ENCODE results near the gene ANKS1B.
"Not testable (repeated sequence)": the region's sequence is repeated elsewhere in the genome, so short reads cannot be mapped to it uniquely, and the experiment has no call there.

ANKS1B gene

DNA sequence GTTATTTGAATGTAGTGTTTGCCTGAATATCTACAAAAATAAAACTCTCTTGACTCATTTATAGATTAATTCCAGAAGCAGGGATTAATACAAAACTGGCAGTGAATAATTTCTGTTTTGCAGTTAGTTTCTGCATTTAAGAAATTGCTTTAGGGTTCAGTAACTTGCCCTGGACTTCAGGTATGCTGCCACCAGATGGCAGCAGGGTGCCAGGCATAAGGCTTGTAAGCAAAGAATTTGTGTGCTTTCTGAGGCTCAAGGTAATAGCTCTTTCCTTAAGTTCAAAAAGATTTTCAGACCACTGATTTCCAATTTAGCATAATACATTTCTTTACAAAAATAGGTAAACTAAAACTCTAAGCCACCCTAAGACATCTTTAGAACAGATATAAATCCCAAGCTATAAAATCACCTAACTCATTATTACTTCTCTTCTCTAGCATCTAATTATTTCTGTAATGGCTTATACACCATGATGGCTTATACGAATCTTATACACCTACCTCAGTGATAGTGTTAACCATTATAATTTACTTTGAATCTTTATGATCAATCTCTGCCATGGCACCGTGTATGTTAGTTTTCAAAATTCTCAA is 941.3 kb downstream of the ANKS1B start:
- Histone ChIP-seq H2AFZ (ENCODE audit: low read depth, low read length) (no peak overlapping the region), H3K4me1 (ENCODE audit: insufficient read depth, low read length) (no peaks in the 10 kb centered on the region), H3K4me3 (ENCODE audit: low read length) (no peak overlapping the region), H3K9me3 (ENCODE audit: low read length) (peaks cover 7% of the 10 kb centered on the region), H3K27me3 (ENCODE audit: insufficient read depth, low read length) (no peaks in the 10 kb centered on the region), H3K36me3 (ENCODE audit: insufficient read depth, low read length) (no peaks in the 10 kb centered on the region)

DNA sequence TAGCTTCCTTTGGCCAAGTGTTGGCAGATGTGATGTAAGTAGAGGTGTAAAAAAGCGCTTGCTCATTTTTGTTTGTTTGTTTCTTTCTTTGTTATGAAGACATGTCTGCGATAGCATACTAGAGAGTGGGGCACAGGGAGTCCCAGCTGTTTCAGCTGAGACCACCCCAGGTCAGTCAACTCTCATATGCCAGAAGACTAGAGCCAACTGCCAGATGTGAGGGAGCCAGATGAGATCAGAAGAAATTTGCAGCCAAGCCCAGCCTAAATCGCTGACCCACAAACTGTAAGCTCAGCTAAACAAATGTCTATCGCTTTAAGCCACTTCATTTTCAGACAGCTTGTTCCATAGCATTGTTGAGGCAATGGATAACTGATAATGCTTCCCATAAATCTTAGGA is 942.5 kb downstream of the ANKS1B start:
- Histone ChIP-seq H3K27me3 (ENCODE audit: insufficient read depth, low read length) (no peaks in the 10 kb centered on the region), H3K4me3 (ENCODE audit: low read length) (no peak overlapping the region)

DNA sequence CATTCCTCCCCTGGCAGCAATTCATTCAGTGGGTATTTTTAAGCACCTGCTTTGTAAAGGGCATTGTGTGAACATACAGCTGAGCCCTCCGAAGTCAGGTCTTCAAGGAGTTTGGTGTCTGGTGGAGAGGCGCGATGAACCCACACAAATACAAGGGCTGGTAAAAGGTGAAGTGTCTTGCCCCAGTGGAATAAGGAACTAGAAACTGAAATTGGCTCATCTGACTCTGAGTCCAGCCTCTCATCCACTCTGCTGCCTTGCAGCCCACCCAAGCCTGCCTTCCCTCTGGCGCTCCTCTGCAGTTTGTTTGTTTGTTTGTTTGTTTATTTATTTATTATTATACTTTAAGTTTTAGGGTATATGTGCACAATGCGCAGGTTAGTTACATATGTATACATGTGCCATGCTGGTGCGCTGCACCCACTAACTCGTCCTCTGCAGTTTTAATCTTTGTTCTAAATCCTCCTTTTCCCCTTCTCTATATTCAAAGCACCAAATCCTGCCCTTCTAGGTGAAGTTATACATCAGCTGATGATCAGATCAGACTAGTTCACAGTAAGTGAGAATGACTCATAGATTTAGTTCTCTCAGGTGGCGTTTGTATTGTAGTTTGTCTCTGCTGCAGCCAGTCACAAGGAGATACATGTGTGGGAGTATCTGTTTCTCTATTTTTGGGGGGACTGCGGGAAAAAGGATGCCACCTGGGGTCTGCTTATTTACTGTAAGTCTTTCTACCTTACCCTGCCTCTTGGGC is 945.2 kb downstream of the ANKS1B start:
- Histone ChIP-seq H3K9me3 (ENCODE audit: low read length) (no peaks in the 10 kb centered on the region), H2AFZ (ENCODE audit: low read depth, low read length) (no peak overlapping the region), H3K27me3 (ENCODE audit: insufficient read depth, low read length) (no peaks in the 10 kb centered on the region), H3K4me3 (ENCODE audit: low read length) (no peak overlapping the region), H3K36me3 (ENCODE audit: insufficient read depth, low read length) (no peaks in the 10 kb centered on the region), H3K4me1 (ENCODE audit: insufficient read depth, low read length) (no peaks in the 10 kb centered on the region)

More for the DNA sequence above, 942.5 kb downstream of the ANKS1B start:
- no peaks in the 10 kb centered on the region for H3K36me3 ChIP-seq (ENCODE audit: insufficient read depth, low read length)
- no peaks in the 10 kb centered on the region for H3K4me1 ChIP-seq (ENCODE audit: insufficient read depth, low read length)
- peaks cover 3% of the 10 kb centered on the region for H3K9me3 ChIP-seq (ENCODE audit: low read length)
- H2AFZ ChIP-seq (ENCODE audit: low read depth, low read length): no peak overlapping the region

DNA sequence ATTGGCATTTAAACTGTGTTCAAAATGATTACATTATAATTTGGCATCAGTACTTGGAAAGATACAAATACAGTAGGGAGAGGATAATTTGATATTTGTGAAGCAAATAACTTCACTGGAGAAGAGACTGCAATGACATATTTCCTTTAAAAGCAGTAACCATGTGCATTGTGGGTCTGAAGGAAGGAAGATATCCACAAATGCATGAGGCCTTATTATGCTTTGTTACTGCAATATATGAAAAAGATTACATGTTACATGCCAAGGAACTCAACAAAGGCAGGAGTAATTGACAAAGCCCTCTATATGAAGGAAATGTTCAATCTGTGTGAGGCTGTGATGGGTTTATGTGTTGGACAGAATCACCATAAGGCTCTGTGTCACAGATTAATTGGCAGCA is 948.2 kb downstream of the ANKS1B start:
- H3K4me3 ChIP-seq (ENCODE audit: low read length): no peak overlapping the region
- no peaks in the 10 kb centered on the region for H3K36me3 ChIP-seq (ENCODE audit: insufficient read depth, low read length)
- no peaks in the 10 kb centered on the region for H3K9me3 ChIP-seq (ENCODE audit: low read length)
- no peak overlapping the region for H2AFZ ChIP-seq (ENCODE audit: low read depth, low read length)
- no peaks in the 10 kb centered on the region for H3K4me1 ChIP-seq (ENCODE audit: insufficient read depth, low read length)
- H3K27me3 ChIP-seq (ENCODE audit: insufficient read depth, low read length): no peaks in the 10 kb centered on the region

DNA sequence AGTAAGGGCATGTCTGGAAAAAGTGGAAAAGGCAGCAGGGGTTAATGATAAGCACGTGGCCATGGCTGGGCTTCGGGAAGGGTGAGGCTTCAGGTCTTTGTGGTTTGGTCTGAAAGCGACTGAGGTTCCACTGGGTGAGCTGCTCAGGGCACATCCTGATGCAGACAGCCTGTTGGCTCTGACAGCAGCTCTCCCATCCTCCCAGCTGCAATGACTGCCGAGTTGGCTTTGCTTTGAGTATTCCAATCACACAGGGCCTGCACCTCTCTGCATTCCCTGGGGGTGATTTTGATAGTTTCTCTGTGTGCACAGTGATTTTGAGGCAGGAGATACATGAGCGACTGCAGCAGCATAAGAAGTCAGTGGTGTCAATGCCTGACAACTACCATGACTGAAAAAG is 948.9 kb downstream of the ANKS1B start:
- Histone ChIP-seq H2AFZ (ENCODE audit: low read depth, low read length) (no peak overlapping the region), H3K4me3 (ENCODE audit: low read length) (no peak overlapping the region), H3K4me1 (ENCODE audit: insufficient read depth, low read length) (no peaks in the 10 kb centered on the region), H3K36me3 (ENCODE audit: insufficient read depth, low read length) (no peaks in the 10 kb centered on the region), H3K9me3 (ENCODE audit: low read length) (no peaks in the 10 kb centered on the region), H3K27me3 (ENCODE audit: insufficient read depth, low read length) (no peaks in the 10 kb centered on the region)

DNA sequence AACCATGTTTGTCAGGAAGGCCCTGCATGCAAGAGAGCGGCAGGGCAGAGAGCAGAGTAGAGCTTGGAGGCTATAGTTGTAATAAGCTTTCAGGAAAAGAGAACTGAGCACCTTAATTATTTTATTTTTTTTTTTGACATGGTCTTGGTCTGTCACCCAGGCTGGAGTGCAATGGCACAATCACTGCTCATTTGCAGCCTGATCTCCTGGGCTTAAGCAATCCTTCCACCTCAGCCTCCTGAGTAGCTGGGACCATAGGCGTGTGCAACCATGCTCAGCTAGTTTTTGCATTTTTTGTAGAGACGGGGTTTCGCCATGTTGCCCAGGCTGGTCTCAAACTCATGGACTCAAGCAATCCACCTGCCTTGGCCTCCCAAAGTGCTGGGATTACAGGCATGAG is 950.5 kb downstream of the ANKS1B start:
- not testable (repeated sequence) for H3K36me3 ChIP-seq (ENCODE audit: insufficient read depth, low read length); H3K4me1 ChIP-seq (ENCODE audit: insufficient read depth, low read length); H3K27me3 ChIP-seq (ENCODE audit: insufficient read depth, low read length); H3K9me3 ChIP-seq (ENCODE audit: low read length); H2AFZ ChIP-seq (ENCODE audit: low read depth, low read length); H3K4me3 ChIP-seq (ENCODE audit: low read length)

DNA sequence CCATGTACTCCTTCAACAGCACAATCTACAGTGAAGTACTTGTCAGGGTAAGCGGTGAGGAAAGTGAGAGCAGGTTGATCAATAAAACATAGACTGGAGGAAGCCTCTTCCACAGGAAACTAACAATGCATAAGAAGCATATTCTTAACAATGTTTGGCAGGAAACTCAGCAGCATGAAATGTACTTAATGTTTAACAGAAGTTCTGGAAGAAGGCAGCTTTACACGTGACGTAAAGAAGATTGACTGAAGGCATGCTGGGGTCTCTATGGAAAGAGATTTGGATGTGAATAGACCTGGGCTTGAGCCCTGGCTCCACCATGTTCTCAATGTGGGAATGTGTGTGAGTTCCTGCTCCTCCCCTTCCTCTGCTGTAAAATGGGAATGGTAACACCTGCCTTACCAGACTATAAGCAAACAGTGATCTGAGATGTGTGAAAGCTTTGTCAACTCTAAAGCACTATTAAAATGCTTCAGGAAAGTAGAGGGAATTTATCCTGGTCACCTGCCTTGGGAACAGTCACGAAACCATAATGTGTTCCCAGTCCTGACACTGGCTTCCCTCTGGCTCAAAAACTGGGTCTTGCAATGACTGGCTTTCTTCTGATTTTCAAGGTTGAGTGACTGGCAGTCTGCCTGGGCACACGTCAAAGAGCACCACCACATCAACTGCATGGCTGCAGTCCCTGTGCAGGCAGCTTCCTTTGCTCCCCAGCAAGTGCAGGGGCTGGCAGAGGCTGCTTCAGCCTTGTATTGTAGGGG is 955.0 kb downstream of the ANKS1B start:
- no peaks in the 10 kb centered on the region for H3K9me3 ChIP-seq (ENCODE audit: low read length)
- H3K27me3 ChIP-seq (ENCODE audit: insufficient read depth, low read length): no peaks in the 10 kb centered on the region
- H3K36me3 ChIP-seq (ENCODE audit: insufficient read depth, low read length): no peaks in the 10 kb centered on the region
- H3K4me3 ChIP-seq (ENCODE audit: low read length): no peak overlapping the region
- no peak overlapping the region for H2AFZ ChIP-seq (ENCODE audit: low read depth, low read length)
- H3K4me1 ChIP-seq (ENCODE audit: insufficient read depth, low read length): peaks cover 4% of the 10 kb centered on the region

DNA sequence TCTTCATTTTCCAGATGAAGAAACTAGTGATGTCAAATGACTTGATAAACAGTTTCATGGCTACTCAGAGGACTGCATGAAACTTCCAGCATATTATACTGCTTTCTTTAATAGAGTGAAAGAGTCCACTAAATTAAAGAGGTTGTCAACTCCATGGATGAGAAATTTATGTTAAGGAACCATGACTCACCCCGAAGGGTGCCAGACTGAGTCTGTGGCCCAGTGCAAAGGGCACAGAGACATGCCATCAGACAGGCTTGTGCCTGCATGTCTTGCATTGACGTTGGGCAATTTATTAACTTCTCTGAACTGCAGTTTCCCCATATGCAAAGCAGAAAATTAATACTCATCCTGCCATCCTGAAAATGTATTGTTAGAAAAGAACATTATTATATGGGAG is 957.3 kb downstream of the ANKS1B start:
- no peaks in the 10 kb centered on the region for H3K27me3 ChIP-seq (ENCODE audit: insufficient read depth, low read length)
- H2AFZ ChIP-seq (ENCODE audit: low read depth, low read length): no peak overlapping the region
- H3K4me1 ChIP-seq (ENCODE audit: insufficient read depth, low read length): peaks cover 4% of the 10 kb centered on the region
- no peaks in the 10 kb centered on the region for H3K36me3 ChIP-seq (ENCODE audit: insufficient read depth, low read length)
- no peak overlapping the region for H3K4me3 ChIP-seq (ENCODE audit: low read length)
- H3K9me3 ChIP-seq (ENCODE audit: low read length): no peaks in the 10 kb centered on the region

DNA sequence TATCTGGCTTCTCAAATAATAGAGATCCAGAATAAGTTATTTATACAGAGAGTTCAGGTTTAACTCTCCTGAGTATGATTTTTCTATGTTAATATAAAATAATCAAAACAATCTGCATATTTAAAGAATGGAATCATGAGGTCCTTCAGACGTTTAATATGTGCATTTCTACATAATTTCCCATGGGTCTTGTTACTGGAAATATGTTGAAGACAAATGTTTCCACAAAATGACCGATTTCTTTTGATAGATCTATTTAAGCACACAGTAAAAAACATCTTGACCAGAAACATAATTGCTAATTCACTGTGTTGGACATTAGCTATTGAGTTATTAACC is 957.7 kb downstream of the ANKS1B start:
- no peak overlapping the region for H3K4me3 ChIP-seq (ENCODE audit: low read length)
- peaks cover 4% of the 10 kb centered on the region for H3K4me1 ChIP-seq (ENCODE audit: insufficient read depth, low read length)
- H3K36me3 ChIP-seq (ENCODE audit: insufficient read depth, low read length): no peaks in the 10 kb centered on the region
- H3K9me3 ChIP-seq (ENCODE audit: low read length): no peaks in the 10 kb centered on the region
- H2AFZ ChIP-seq (ENCODE audit: low read depth, low read length): no peak overlapping the region
- H3K27me3 ChIP-seq (ENCODE audit: insufficient read depth, low read length): no peaks in the 10 kb centered on the region

DNA sequence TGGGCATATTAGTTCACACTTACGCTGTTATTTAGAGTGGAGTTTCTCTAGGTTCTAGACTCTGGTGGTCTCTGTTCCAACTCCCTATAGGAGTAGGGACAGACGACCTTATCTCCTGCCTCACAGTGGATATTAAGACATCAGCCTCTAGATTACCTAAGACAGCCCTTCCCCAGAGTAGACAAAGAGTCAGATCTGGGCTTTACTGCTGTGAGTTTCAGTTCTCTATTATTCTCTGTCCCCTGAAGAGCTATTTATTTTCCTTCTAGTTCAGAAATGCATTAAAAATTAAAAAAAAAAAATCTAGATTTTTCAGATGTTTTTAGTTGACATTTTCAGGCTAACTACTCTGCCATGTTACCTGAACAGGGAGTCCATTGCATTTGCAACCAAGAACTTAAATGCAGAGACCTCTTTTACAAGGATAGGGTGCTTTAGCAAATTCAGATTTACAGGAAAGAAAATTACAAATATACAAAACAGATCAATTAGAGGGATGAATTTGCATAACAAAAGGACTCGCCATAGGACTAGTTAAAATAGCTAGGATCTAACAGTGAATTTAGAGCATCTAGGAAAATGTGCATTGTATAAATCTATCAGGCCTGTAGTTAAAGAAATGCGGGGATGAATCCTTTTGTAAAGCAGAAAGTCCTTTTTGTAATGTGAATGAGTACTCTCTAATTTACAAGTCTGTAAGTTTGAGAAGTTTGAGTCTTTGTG is 958.2 kb downstream of the ANKS1B start:
- Histone ChIP-seq H3K4me1 (ENCODE audit: insufficient read depth, low read length) (peaks cover 4% of the 10 kb centered on the region), H3K27me3 (ENCODE audit: insufficient read depth, low read length) (no peaks in the 10 kb centered on the region), H3K4me3 (ENCODE audit: low read length) (no peak overlapping the region), H3K36me3 (ENCODE audit: insufficient read depth, low read length) (no peaks in the 10 kb centered on the region), H3K9me3 (ENCODE audit: low read length) (no peaks in the 10 kb centered on the region), H2AFZ (ENCODE audit: low read depth, low read length) (no peak overlapping the region)

DNA sequence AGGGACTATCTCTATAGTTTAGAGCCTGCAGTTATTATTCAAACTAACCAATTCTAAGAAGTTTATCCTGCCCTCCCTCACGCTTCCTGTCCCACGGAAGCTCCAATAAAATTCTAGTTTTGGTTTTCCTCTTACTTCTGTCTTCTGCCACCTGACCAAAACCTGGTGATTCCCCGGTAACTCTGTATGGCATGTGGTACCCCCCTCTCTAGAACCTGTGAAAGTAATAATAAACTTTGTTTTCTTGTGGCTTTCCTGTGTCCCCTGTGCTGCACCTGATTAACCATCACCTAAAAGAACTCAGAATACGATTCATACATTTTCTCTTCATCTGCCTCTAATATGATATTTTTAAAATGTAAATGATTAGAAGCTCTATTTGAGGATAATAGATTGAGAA is 959.9 kb downstream of the ANKS1B start:
- Histone ChIP-seq H3K36me3 (ENCODE audit: insufficient read depth, low read length) (no peaks in the 10 kb centered on the region), H3K4me1 (ENCODE audit: insufficient read depth, low read length) (peaks cover 4% of the 10 kb centered on the region), H3K9me3 (ENCODE audit: low read length) (no peaks in the 10 kb centered on the region), H2AFZ (ENCODE audit: low read depth, low read length) (no peak overlapping the region), H3K27me3 (ENCODE audit: insufficient read depth, low read length) (no peaks in the 10 kb centered on the region), H3K4me3 (ENCODE audit: low read length) (no peak overlapping the region)

DNA sequence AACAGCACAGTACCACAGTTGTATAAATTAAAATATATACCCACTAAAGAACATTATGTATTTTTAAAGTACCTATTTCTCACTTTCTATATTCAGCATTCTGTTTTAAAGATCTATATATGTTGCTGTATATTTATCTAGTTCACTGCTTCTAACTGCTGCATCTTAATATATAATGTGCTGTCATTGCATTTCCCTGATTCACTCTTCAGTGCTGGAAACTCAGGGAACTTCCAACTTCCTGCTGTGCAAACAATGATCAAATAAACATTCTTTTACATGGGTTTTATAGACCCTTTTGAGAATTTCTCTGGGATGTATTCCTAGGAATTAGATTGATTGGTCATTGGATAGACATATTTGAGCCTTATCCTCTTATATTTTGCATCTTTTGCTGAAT is 960.5 kb downstream of the ANKS1B start:
- H3K36me3 ChIP-seq (ENCODE audit: insufficient read depth, low read length): no peaks in the 10 kb centered on the region
- no peaks in the 10 kb centered on the region for H3K27me3 ChIP-seq (ENCODE audit: insufficient read depth, low read length)
- no peak overlapping the region for H3K4me3 ChIP-seq (ENCODE audit: low read length)

DNA sequence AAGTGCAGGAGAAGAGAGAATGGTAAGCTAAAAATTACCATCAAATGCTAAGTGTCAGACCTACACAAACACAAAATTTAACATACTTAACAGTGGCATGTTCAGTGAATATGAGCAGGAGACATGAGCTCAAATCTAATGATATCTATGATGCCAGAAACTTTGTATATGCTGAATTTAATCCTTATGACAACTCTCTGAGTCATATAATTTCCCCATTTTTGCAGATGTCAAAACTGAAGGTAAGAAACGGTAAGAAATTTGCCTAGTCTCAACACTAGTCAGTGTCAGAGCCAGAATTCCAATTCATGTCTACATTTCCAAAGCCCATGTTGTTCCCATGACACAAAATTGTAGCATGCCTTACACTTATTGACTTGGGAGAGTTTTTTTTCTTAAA is 963.9 kb downstream of the ANKS1B start:
- Histone ChIP-seq H3K36me3 (ENCODE audit: insufficient read depth, low read length) (no peaks in the 10 kb centered on the region), H3K4me1 (ENCODE audit: insufficient read depth, low read length) (no peaks in the 10 kb centered on the region), H3K4me3 (ENCODE audit: low read length) (no peak overlapping the region), H3K9me3 (ENCODE audit: low read length) (peaks cover 6% of the 10 kb centered on the region), H2AFZ (ENCODE audit: low read depth, low read length) (no peak overlapping the region), H3K27me3 (ENCODE audit: insufficient read depth, low read length) (no peaks in the 10 kb centered on the region)

More for the DNA sequence above, 960.5 kb downstream of the ANKS1B start:
- peaks cover 4% of the 10 kb centered on the region for H3K4me1 ChIP-seq (ENCODE audit: insufficient read depth, low read length)
- no peaks in the 10 kb centered on the region for H3K9me3 ChIP-seq (ENCODE audit: low read length)
- H2AFZ ChIP-seq (ENCODE audit: low read depth, low read length): no peak overlapping the region

All from neuron (in vitro differentiated cells).